Osteocyte (in vitro differentiated cells): ENCODE results near the gene PEF1. TPM values are rescaled to one million over a fixed set of nuclear protein-coding genes. Genes with fewer than 3 reads are reported as not detected.
A peak's percentile ranks its signal among the peaks of the same experiment; 100 is the strongest.

Experiments
- DNase-seq: peaks from one replicate; pipeline ENCODE4 v3.0.0; 2021; ENCODE audit warnings: mixed read lengths; ENCODE audit not compliant: unreplicated experiment; ENCODE audit errors: extremely low spot score
- H3K27ac Mint-ChIP-seq: one replicate; pipeline ENCODE4 v1.8.0; 2021; ENCODE audit warnings: mild to moderate bottlenecking, mixed read lengths; ENCODE audit not compliant: unreplicated experiment
- H3K27me3 Mint-ChIP-seq: one replicate; pipeline ENCODE4 v1.8.0; 2021; ENCODE audit warnings: mixed read lengths; ENCODE audit not compliant: unreplicated experiment
- H3K36me3 Mint-ChIP-seq: one replicate; pipeline ENCODE4 v1.8.0; 2021; ENCODE audit warnings: mixed read lengths; ENCODE audit not compliant: unreplicated experiment
- H3K4me1 Mint-ChIP-seq: one replicate; pipeline ENCODE4 v1.8.0; 2021; ENCODE audit warnings: mixed read lengths; ENCODE audit not compliant: unreplicated experiment
- H3K4me3 Mint-ChIP-seq: one replicate; pipeline ENCODE4 v1.8.0; 2021; ENCODE audit warnings: mild to moderate bottlenecking, moderate library complexity, mixed read lengths; ENCODE audit not compliant: unreplicated experiment
- H3K9me3 Mint-ChIP-seq: one replicate; pipeline ENCODE4 v1.8.0; 2021; ENCODE audit warnings: mixed read lengths; ENCODE audit not compliant: unreplicated experiment
- total RNA-seq: library from RNA; stranded (reverse); gene quantifications from 2 replicates; pipeline ENCODE4 v1.2.1, GENCODE V29; 2021
- TF ChIP-seq, protein P1 (sequence below): fragments of 200-600 bp; sonication (generic); IDR thresholded peaks from 2 replicates; pipeline ENCODE4 v1.5.0; 2021; ENCODE audit warnings: antibody characterized with exemption, mild to moderate bottlenecking, moderate library complexity

PEF1 gene
- total RNA-seq, 1 donor from 2014 or later: 57.0 TPM

DNA sequence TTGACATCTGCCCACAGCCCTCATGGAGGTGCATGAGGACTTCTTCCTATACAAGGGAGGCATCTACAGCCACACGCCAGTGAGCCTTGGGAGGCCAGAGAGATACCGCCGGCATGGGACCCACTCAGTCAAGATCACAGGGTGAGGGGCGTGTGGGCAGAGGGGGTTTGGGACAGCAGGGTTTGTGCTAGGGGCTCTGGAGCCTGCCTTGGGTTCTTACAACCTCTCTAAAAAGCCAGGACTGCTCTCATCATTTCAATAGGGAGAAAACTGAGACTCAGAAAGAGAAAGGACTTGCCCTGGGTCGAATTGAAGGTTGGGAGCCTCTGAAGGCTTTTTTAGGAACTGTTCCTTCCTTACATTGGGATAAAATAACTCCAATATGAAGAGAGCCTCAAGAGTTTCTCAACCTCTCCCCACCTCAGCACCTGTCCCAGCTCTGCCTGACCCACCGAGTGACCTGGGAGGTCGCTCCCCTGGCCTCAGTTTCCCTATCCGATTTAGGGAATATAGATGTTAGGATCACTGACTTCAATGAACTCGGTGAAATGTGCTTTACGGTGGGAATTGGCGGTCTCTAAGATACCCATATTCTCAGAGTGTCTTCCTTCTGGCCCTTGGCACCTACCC lies 58.8 kb downstream of the PEF1 start:
- Mint-ChIP-seq H3K4me1 (peaks cover 36% of the 10 kb centered on the region), H3K27me3 (no peaks in the 10 kb centered on the region), H3K4me3 (no peak overlapping the region), H3K9me3 (no peaks in the 10 kb centered on the region), H3K36me3 (no peaks in the 10 kb centered on the region), H3K27ac (no peak overlapping the region)
- peak; percentile 70 for DNase-seq
- TF ChIP-seq, protein P1, sequence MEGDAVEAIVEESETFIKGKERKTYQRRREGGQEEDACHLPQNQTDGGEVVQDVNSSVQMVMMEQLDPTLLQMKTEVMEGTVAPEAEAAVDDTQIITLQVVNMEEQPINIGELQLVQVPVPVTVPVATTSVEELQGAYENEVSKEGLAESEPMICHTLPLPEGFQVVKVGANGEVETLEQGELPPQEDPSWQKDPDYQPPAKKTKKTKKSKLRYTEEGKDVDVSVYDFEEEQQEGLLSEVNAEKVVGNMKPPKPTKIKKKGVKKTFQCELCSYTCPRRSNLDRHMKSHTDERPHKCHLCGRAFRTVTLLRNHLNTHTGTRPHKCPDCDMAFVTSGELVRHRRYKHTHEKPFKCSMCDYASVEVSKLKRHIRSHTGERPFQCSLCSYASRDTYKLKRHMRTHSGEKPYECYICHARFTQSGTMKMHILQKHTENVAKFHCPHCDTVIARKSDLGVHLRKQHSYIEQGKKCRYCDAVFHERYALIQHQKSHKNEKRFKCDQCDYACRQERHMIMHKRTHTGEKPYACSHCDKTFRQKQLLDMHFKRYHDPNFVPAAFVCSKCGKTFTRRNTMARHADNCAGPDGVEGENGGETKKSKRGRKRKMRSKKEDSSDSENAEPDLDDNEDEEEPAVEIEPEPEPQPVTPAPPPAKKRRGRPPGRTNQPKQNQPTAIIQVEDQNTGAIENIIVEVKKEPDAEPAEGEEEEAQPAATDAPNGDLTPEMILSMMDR: no peak

DNA sequence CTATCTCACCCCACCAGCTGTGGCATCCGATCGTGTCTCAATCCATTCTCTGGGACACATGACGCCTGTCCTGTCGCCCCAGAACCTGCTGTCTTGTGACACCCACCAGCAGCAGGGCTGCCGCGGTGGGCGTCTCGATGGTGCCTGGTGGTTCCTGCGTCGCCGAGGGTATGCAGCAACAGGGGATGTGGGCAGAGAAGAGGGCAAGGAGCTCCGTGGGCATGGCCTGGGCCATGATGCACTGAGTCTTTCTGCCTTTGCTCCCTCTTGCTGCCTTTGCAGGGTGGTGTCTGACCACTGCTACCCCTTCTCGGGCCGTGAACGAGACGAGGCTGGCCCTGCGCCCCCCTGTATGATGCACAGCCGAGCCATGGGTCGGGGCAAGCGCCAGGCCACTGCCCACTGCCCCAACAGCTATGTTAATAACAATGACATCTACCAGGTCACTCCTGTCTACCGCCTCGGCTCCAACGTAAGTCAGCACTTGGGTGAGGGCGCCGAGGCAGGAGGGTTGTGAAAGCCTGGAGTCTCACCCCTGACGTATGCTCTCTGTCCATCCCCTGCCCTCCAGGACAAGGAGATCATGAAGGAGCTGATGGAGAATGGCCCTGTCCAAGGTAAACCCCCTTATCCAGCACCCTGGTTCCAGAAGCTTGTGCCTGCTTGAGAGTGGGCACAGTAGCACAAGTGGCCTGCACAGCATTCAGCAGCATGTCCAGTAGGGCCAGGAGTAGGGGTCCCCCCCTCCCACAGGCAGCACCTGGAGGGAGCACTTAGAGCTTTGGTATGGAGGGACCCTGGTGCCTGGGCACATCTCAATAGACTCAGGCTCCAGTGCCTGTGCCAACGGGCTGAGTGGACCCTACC lies 59.6 kb downstream of the PEF1 start:
- no peak overlapping the region for H3K4me3 Mint-ChIP-seq
- peak; percentile 75 for DNase-seq
- no peaks in the 10 kb centered on the region for H3K36me3 Mint-ChIP-seq
- H3K9me3 Mint-ChIP-seq: no peaks in the 10 kb centered on the region
- H3K4me1 Mint-ChIP-seq: peaks cover 36% of the 10 kb centered on the region
- TF ChIP-seq, protein P1: no peak
- H3K27ac Mint-ChIP-seq: no peak overlapping the region
- no peaks in the 10 kb centered on the region for H3K27me3 Mint-ChIP-seq

DNA sequence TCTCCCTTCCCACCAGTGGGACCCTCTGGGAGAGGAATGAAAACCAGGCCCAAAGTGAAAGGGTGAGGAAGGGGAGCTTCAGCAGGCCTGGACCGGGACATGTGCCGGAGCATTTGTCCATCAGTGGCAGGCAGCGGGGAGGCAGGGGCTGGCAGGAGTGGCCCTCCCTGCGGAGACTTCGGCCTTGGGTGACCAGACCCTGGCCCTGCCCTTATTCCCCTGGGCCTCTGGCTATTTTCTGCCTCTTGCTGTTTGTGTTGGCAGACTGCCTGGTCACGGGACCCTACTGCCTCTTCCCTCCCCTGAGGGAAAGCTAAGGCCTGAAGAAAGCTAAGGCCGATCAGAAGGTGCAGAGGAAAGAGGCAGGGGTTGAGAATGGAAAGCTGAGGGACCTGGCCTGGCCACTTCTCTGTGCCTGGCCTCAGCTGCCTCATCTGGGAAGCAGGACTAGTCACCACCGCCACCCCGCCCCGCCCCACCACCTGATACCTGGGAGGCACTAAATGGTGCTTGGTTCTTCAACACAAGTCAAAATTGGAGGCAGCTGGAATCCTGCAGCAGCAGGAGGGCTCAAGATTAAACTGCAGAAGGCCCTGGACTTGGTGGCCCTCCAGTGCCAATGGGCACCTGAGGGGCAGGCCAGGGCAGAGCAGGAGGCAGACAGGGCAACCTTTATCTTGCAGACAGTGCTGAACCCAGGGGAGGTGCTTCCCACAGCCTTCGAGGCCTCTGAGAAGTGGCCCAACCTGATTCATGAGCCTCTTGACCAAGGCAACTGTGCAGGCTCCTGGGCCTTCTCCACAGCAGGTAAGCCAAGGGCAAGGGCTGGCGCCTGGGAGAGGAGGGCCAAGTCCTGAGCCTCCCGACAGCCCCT lies 60.4 kb downstream of the PEF1 start:
- DNase-seq: peak; percentile 91
- H3K36me3 Mint-ChIP-seq: no peaks in the 10 kb centered on the region
- peaks cover 35% of the 10 kb centered on the region for H3K4me1 Mint-ChIP-seq
- TF ChIP-seq, protein P1: no peak
- H3K27ac Mint-ChIP-seq: peak overlapping the region; percentile 57
- no peaks in the 10 kb centered on the region for H3K9me3 Mint-ChIP-seq
- H3K27me3 Mint-ChIP-seq: no peaks in the 10 kb centered on the region
- no peak overlapping the region for H3K4me3 Mint-ChIP-seq

DNA sequence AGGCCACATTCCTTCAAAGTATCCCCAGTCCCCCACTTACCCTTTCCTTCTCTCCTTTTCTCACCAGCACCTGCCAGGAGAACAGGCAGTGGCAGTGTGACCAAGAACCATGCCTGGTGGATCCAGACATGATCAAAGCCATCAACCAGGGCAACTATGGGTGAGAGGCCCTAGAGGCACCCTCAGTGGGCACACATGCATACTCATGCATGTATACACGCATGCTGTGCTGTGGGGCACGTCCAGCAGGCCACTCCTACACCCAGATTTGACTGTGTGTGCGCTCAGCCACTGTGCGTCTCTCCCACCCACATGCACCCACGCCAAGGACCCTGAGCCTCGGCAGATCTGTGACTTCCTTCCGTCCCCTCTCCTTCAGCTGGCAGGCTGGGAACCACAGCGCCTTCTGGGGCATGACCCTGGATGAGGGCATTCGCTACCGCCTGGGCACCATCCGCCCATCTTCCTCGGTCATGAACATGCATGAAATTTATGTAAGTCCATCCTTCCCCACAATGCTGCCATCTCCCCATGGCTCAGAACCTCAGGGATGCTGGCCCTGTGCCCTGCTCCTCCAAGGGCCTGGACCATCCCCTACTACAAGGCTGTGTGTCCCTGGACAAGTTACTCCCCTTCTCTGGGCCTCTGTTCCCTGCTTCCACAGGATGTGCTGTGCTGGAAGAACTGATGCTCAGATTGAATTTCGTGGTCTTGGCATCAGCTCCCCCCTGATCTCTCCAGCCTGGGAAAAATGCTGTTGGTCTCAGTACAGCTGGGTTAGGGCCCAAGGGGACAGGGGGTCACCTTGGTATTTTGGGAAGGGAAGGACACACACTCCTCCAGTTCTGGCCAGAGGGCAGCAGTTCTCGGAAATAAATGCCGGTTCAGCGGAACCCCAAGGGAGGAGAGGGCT lies 61.3 kb downstream of the PEF1 start:
- H3K9me3 Mint-ChIP-seq: no peaks in the 10 kb centered on the region
- H3K4me1 Mint-ChIP-seq: peaks cover 33% of the 10 kb centered on the region
- peak; percentile 75 for DNase-seq
- TF ChIP-seq, protein P1: no peak
- H3K4me3 Mint-ChIP-seq: no peak overlapping the region
- H3K36me3 Mint-ChIP-seq: no peaks in the 10 kb centered on the region
- H3K27me3 Mint-ChIP-seq: no peaks in the 10 kb centered on the region
- peak overlapping the region; percentile 57 for H3K27ac Mint-ChIP-seq
